ENCODE data around the gene MTARC2. TPM values are rescaled to one million over a fixed set of nuclear protein-coding genes. Genes with fewer than 3 reads are reported as not detected.

Gene MTARC2
- total and polyA plus RNA-seq, 10 of the 15 experiments (the other 5 are each of a cell fraction or from before 2014, with no cell fraction given) = 1.9 to 5.5 (median 3.3) TPM

- TF ChIP-seq NFXL1 (IDR thresholded peaks at IDR 0.05; ENCODE audit: borderline replicate concordance) (no peak), SPI1 (IDR thresholded peaks at IDR 0.05; ENCODE audit: borderline replicate concordance, insufficient read depth, low read depth, low read length) (peak; percentile 83; the same call in 1 of the 2 replicates), MAX (IDR thresholded peaks at IDR 0.05; ENCODE audit: low read depth, low read length) (peak; percentile 60; the same call in 1 of the 2 replicates), RB1 (IDR thresholded peaks at IDR 0.05; ENCODE audit: borderline replicate concordance) (no peak), CHD2 (IDR thresholded peaks at IDR 0.05; ENCODE audit: borderline replicate concordance, low read depth, low read length) (0 out of 2 replicates have a peak, but pooled peaks have one; percentile 28)
These were observed 22.3 kb downstream of the MTARC2 start (continued) for GRCh38 chr1:220770245-220770913.

- no peaks in the 10 kb centered on the region for H3K79me2 ChIP-seq (ENCODE audit: control insufficient read depth, insufficient read depth, low read length)
- ChIA-PET POLR2A (interaction anchor here (0.8 kb wide), 1 partner anchor 71 kb away, joined by 3 read pairs; no protein-coding TSS in a partner anchor), CTCF (interaction anchor here (0.8 to 6.2 kb wide), 16 partner anchors 10 to 553 kb away, joined by 3 to 52 read pairs (median 4); partner anchors contain the start of genes MTARC1 and MTARC2), SMC1A (ENCODE audit: uncharacterized antibody, unreplicated experiment) (interaction anchor here (0.6 to 2.2 kb wide), 8 partner anchors 12 to 553 kb away, joined by 3 to 7 read pairs (median 4); no protein-coding TSS in a partner anchor), RAD21 (ENCODE audit: unreplicated experiment) (interaction anchor here (1.1 to 5.5 kb wide), 3 partner anchors 39 to 553 kb away, joined by 3 to 33 read pairs (median 16); no protein-coding TSS in a partner anchor)
- ATAC-seq = peak; percentile 49
- TF ChIP-seq NR2C1 (IDR thresholded peaks at IDR 0.05) = no peak
- peak; percentile 64 for TF ChIP-seq PKNOX1 (IDR thresholded peaks at IDR 0.05)
- no peak for DNase-seq (ENCODE audit: low read depth, low spot score)
- H3K4me1 ChIP-seq (ENCODE audit: control insufficient read depth, insufficient read depth, low read length) = no peaks in the 10 kb centered on the region; the same call in none of the 2 replicates
- no peaks in the 10 kb centered on the region for H3K36me3 ChIP-seq (ENCODE audit: control insufficient read depth in 2 of 2, insufficient read depth in 2 of 2, low read length in 1 of 2)
- no peak overlapping the region for H2AFZ ChIP-seq (ENCODE audit: control insufficient read depth, low read depth, low read length)
- H3K27me3 ChIP-seq (replicated peaks in 1 of 2; ENCODE audit: control insufficient read depth in 2 of 2, insufficient read depth in 2 of 2, low read length in 1 of 2) = no peaks in the 10 kb centered on the region
- H3K4me2 ChIP-seq (ENCODE audit: control insufficient read depth, insufficient read depth) = no peak overlapping the region
- H3K9me3 ChIP-seq (replicated peaks; ENCODE audit: control insufficient read depth, insufficient read depth, low read length) = no peaks in the 10 kb centered on the region; the same call in 2 of the 3 replicates
- no peaks in the 10 kb centered on the region for H4K20me1 ChIP-seq (ENCODE audit: control insufficient read depth, insufficient read depth)
- no peak overlapping the region for H3K4me3 ChIP-seq
- H3K27ac ChIP-seq (ENCODE audit: control insufficient read depth, insufficient read depth) = no peak overlapping the region
- intact Hi-C loops (cut with micrococcal nuclease; ENCODE audit: unreplicated experiment) = loop anchor here (10.0 kb wide), 1 partner anchor 228 kb away; no protein-coding TSS in a partner anchor
- no peak overlapping the region for H3K9ac ChIP-seq (ENCODE audit: control insufficient read depth, insufficient read depth, low read length)
- no TSS peak for BruUV-seq (replicated peaks)
- in situ Hi-C loops (cut with MboI) = loop anchor here (10.0 kb wide), 1 partner anchor 88 kb away; no protein-coding TSS in a partner anchor
- no peak for FAIRE-seq
- 2% methylated on average over 4 of the region's 4 CpGs for WGBS (ENCODE audit: insufficient coverage, insufficient replicate concordance, low lambda C conversion rate, missing lambda C conversion rate)
These were observed 24.7 kb downstream of the MTARC2 start for GRCh38 chr1:220772846-220773245.

Measured in GM12878 (cell line).